ENCODE data around the gene DLK2. TPM values are rescaled to one million over a fixed set of nuclear protein-coding genes. Genes with fewer than 3 reads are reported as not detected.
A peak's percentile ranks its signal among the peaks of the same experiment; 100 is the strongest.

Gene DLK2
- total and polyA plus RNA-seq, 2 of the 13 experiments (the other 11 are each of a cell fraction or from before 2014, with no cell fraction given) = 1.2 to 3.8 TPM

DNA sequence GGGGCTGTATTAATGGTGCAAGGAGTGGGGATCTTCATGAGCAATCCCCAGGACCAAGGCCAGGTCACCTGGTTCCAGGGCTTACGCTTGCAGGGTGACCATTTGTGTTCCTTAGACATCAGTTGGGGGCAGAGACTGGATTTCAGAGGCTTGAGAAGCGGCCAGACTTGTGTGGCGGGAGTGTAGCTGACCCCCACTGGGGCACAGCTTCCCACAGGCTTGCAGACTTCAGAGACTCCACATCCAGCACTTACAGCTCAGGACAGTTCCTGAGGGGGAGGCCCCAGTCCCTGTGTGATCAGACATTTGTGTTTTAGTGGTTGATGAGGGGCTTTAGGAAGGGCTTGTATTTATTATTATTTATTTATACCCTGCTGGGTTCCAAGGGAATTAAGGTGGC lies 37.3 kb upstream of the DLK2 start:
- FAIRE-seq (no peak), DNase-seq (ENCODE audit: low spot score) (no peak), ATAC-seq (no peak)
- ChIA-PET CTCF (ENCODE audit: low intra/inter-chr PET ratio, low total read pairs) (no interaction called here), POLR2A (interaction anchor here (0.9 to 6.4 kb wide), 9 partner anchors 13 to 311 kb away, joined by 3 to 141 read pairs (median 6); partner anchors contain the start of genes ABCC10, CUL9, DLK2 and LRRC73)
- no peak overlapping the region; the same call in 1 of the 2 replicates for H3K9ac ChIP-seq (ENCODE audit: insufficient read depth, low read depth, low read length)
- peak; percentile 26; the same call in 1 of the 2 replicates for TF ChIP-seq ZNF747 (CRISPR knock-in tag; IDR thresholded peaks at IDR 0.05; ENCODE audit: borderline replicate concordance)
- TF ChIP-seq TBX2 (CRISPR knock-in tag; IDR thresholded peaks at IDR 0.05; ENCODE audit: borderline replicate concordance) = 0 out of 2 replicates have a peak, but pooled peaks have one; percentile 25
- TF ChIP-seq, protein P1, sequence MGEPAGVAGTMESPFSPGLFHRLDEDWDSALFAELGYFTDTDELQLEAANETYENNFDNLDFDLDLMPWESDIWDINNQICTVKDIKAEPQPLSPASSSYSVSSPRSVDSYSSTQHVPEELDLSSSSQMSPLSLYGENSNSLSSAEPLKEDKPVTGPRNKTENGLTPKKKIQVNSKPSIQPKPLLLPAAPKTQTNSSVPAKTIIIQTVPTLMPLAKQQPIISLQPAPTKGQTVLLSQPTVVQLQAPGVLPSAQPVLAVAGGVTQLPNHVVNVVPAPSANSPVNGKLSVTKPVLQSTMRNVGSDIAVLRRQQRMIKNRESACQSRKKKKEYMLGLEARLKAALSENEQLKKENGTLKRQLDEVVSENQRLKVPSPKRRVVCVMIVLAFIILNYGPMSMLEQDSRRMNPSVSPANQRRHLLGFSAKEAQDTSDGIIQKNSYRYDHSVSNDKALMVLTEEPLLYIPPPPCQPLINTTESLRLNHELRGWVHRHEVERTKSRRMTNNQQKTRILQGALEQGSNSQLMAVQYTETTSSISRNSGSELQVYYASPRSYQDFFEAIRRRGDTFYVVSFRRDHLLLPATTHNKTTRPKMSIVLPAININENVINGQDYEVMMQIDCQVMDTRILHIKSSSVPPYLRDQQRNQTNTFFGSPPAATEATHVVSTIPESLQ (CRISPR knock-in tag; conservative IDR thresholded peaks at IDR 0.05) = no peak
- TF ChIP-seq, protein P2, sequence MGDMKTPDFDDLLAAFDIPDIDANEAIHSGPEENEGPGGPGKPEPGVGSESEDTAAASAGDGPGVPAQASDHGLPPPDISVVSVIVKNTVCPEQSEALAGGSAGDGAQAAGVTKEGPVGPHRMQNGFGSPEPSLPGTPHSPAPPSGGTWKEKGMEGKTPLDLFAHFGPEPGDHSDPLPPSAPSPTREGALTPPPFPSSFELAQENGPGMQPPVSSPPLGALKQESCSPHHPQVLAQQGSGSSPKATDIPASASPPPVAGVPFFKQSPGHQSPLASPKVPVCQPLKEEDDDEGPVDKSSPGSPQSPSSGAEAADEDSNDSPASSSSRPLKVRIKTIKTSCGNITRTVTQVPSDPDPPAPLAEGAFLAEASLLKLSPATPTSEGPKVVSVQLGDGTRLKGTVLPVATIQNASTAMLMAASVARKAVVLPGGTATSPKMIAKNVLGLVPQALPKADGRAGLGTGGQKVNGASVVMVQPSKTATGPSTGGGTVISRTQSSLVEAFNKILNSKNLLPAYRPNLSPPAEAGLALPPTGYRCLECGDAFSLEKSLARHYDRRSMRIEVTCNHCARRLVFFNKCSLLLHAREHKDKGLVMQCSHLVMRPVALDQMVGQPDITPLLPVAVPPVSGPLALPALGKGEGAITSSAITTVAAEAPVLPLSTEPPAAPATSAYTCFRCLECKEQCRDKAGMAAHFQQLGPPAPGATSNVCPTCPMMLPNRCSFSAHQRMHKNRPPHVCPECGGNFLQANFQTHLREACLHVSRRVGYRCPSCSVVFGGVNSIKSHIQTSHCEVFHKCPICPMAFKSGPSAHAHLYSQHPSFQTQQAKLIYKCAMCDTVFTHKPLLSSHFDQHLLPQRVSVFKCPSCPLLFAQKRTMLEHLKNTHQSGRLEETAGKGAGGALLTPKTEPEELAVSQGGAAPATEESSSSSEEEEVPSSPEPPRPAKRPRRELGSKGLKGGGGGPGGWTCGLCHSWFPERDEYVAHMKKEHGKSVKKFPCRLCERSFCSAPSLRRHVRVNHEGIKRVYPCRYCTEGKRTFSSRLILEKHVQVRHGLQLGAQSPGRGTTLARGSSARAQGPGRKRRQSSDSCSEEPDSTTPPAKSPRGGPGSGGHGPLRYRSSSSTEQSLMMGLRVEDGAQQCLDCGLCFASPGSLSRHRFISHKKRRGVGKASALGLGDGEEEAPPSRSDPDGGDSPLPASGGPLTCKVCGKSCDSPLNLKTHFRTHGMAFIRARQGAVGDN (CRISPR knock-in tag; IDR thresholded peaks at IDR 0.05) = peak; percentile 50
- TF ChIP-seq, protein P3, sequence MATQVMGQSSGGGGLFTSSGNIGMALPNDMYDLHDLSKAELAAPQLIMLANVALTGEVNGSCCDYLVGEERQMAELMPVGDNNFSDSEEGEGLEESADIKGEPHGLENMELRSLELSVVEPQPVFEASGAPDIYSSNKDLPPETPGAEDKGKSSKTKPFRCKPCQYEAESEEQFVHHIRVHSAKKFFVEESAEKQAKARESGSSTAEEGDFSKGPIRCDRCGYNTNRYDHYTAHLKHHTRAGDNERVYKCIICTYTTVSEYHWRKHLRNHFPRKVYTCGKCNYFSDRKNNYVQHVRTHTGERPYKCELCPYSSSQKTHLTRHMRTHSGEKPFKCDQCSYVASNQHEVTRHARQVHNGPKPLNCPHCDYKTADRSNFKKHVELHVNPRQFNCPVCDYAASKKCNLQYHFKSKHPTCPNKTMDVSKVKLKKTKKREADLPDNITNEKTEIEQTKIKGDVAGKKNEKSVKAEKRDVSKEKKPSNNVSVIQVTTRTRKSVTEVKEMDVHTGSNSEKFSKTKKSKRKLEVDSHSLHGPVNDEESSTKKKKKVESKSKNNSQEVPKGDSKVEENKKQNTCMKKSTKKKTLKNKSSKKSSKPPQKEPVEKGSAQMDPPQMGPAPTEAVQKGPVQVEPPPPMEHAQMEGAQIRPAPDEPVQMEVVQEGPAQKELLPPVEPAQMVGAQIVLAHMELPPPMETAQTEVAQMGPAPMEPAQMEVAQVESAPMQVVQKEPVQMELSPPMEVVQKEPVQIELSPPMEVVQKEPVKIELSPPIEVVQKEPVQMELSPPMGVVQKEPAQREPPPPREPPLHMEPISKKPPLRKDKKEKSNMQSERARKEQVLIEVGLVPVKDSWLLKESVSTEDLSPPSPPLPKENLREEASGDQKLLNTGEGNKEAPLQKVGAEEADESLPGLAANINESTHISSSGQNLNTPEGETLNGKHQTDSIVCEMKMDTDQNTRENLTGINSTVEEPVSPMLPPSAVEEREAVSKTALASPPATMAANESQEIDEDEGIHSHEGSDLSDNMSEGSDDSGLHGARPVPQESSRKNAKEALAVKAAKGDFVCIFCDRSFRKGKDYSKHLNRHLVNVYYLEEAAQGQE (IDR thresholded peaks at IDR 0.05; ENCODE audit: borderline replicate concordance in 1 of 2, low read depth in 1 of 2, low read length in 2 of 2) = peak in 1 of 2 experiments; percentile 69; a peak in 2 of 4 replicates
- TF ChIP-seq, protein P4, sequence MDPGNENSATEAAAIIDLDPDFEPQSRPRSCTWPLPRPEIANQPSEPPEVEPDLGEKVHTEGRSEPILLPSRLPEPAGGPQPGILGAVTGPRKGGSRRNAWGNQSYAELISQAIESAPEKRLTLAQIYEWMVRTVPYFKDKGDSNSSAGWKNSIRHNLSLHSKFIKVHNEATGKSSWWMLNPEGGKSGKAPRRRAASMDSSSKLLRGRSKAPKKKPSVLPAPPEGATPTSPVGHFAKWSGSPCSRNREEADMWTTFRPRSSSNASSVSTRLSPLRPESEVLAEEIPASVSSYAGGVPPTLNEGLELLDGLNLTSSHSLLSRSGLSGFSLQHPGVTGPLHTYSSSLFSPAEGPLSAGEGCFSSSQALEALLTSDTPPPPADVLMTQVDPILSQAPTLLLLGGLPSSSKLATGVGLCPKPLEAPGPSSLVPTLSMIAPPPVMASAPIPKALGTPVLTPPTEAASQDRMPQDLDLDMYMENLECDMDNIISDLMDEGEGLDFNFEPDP (CRISPR knock-in tag; conservative IDR thresholded peaks at IDR 0.05) = no peak
- 0 out of 2 replicates have a peak, but pooled peaks have one; percentile 11 for TF ChIP-seq POLR2G (IDR thresholded peaks at IDR 0.05; ENCODE audit: low read depth, low read length)
- TF ChIP-seq HES4 (CRISPR knock-in tag; IDR thresholded peaks at IDR 0.05; ENCODE audit: borderline replicate concordance) = 0 out of 2 replicates have a peak, but pooled peaks have one; percentile 9
- TF ChIP-seq ZNF674 (CRISPR knock-in tag; IDR thresholded peaks at IDR 0.05; ENCODE audit: low read depth) = peak; percentile 68; the same call in 1 of the 2 replicates
- H3K27me3 ChIP-seq (ENCODE audit: control insufficient read depth in 1 of 2, insufficient read depth in 2 of 2, low read length in 2 of 2) = no peaks in the 10 kb centered on the region
- 100% methylated on average over 3 of the region's 3 CpGs for WGBS (ENCODE audit: low lambda C conversion rate)
- intact Hi-C loops (cut with micrococcal nuclease; ENCODE audit: unreplicated experiment) (loop anchor here (5.0 to 10.0 kb wide), 2 partner anchors 58 to 230 kb away; no protein-coding TSS in a partner anchor), in situ Hi-C loops (cut with HindIII; ENCODE audit: extremely low pct_ligation_motif_present, low pct_unique_long_range_greater_than_20kb) (loop anchor here (5.0 kb wide), 1 partner anchor 35 kb away; the partner anchor contains the start of gene DLK2)
- no TSS peak for BruUV-seq (replicated peaks)
- H3K4me3 ChIP-seq (replicated peaks in 1 of 3; ENCODE audit: insufficient read depth in 1 of 3, low read depth in 2 of 3, low read length in 3 of 3) = peak overlapping the region in 1 of 3 experiments; percentile 0; a peak in 1 of 6 replicates
- H3K79me2 ChIP-seq (ENCODE audit: insufficient read depth, low read length) = peaks cover 50% of the 10 kb centered on the region
- no peaks in the 10 kb centered on the region for H4K20me1 ChIP-seq (ENCODE audit: insufficient read depth, low read length)
- H3K4me2 ChIP-seq (ENCODE audit: low read depth, low read length) = peak overlapping the region; percentile 50
- H3K9me3 ChIP-seq (ENCODE audit: low read length) = no peaks in the 10 kb centered on the region
- H3K4me1 ChIP-seq (ENCODE audit: insufficient read depth, low read length) = no peaks in the 10 kb centered on the region
- H3K27ac ChIP-seq (ENCODE audit: extremely low read length, insufficient read depth, low read length) = no peak overlapping the region
- H3K36me3 ChIP-seq (replicated peaks in 1 of 2; ENCODE audit: control insufficient read depth in 1 of 2, insufficient read depth in 2 of 2, low read length in 2 of 2) = peaks cover 2 to 7% of the 10 kb centered on the region in 2 experiments; a peak in 3 of 5 replicates
- H2AFZ ChIP-seq (ENCODE audit: low read length) = no peak overlapping the region
